ENCODE data around the gene DNAJC16.

The DNAJC16 gene

DNA sequence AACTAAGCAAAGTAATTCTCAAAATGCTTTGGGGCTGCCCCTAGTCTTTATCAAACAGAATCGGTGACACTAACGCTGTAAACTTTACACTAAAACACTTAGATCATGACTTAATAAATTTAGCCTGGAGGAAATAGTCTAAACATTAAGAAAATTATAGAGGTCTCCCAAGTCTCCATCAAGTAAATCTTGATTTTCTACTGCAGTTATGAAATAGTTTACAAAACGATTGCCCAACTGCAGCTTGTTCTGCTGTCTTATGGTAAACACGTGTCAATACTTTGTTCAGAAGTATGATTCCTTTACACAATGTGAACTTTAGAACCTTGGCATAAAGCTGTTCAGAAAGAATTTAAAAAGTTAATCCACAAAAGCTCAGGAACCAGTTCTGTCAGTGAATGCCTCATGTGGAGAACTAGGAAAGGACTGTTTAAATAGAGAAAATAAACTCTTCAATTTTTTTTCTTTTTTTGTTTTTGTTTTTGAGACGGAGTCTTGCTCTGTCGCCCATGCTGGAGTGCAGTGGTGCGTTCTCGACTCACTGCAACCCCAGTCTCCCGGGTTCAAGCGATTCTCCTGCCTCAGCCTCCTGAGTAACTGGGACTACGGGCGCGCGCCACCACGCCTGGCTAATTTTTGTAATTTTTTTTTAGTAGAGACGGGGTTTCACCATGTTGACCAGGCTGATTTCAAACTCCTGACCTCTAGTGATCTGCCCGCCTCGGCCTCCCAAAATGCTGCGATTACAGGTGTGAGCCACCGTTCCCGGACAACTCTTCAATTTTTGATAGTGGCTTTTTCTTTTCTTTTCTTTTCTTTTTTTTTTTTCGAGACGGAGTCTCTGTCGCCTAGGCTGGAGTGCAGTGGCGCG, 92.2 kb downstream of the DNAJC16 start:
- DNase-seq (ENCODE audit: low spot score) = no peak
- no peak for FAIRE-seq

DNA sequence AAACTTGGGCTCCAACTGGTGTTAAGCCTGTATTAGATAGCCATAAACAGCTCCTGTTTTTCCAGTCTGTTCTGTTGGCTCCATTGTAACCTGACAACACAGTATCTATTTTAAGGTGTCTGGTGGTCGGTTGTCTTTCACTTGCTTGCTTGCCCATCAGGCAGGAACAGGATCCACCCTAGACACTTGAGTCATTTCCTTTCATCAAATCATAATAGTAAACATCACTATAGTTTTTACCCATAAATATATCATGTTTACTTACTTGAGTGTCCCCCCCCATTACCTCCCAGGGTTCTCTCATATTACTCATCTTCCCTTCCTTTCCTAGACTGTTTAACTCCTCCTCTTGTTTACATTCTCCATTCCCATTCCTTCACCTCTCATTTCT, 93.5 kb downstream of the DNAJC16 start:
- FAIRE-seq = no peak
- DNase-seq (ENCODE audit: low spot score) = no peak

- FAIRE-seq (no peak), DNase-seq (ENCODE audit: low spot score) (no peak)
Measured at GRCh38 chr1:15620902-15621682, 94.4 kb downstream of the DNAJC16 start.

GRCh38 chr1:15621975-15622374, 95.3 kb downstream of the DNAJC16 start:
- no peak for DNase-seq (ENCODE audit: low spot score)
- no peak for FAIRE-seq

DNA sequence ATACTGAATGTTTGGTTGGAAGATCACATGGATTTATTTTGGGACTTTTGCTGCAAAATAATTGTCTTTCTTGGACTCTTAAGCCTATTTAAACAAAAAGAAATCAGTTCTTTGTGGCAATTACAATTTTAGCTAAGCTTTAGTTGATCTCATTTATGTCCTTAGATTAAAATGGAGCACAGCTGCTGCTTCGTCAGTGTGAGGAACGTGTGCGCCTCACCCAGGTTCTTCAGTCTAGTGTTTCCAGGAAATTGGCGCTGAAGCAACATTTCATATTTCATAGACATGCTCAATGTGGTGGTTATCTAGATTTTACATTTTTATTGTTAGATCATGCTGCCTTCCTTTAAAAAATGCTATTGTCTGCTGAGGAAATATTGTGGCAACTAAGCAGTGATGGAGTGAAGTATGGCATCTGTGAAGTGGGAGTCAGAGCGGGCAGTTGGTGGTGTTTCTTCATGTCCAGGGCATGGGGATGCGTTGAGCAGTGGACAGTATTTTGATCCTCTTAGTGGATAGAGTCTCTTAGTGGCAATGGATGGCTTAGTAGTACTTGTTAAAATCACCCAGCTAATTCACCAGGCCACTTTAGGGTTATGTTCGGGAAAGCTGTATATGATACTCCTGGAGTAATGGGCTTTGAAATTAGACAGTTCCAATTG, 96.2 kb downstream of the DNAJC16 start:
- FAIRE-seq = no peak
- no peak for DNase-seq (ENCODE audit: low spot score)

DNA sequence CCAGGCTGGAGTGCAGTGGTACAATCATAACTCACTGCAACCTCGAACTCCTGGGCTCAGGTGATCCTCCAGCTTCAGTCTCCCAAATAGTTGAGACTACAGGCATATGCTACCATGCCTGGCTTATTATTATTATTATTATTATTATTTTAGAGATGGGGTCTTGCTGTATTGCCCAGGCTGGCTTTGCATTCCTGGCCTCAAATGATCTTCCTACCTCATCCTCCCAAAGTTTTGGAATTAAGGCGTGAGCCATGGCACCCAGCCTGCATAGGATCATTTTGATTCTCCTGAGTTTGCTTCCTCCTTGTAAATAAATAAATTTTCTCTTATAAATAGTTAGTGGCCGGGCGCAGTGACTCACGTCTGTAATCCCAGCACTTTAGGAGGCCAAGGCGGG, 96.8 kb downstream of the DNAJC16 start:
- DNase-seq (ENCODE audit: low spot score) (no peak), FAIRE-seq (no peak)

DNA sequence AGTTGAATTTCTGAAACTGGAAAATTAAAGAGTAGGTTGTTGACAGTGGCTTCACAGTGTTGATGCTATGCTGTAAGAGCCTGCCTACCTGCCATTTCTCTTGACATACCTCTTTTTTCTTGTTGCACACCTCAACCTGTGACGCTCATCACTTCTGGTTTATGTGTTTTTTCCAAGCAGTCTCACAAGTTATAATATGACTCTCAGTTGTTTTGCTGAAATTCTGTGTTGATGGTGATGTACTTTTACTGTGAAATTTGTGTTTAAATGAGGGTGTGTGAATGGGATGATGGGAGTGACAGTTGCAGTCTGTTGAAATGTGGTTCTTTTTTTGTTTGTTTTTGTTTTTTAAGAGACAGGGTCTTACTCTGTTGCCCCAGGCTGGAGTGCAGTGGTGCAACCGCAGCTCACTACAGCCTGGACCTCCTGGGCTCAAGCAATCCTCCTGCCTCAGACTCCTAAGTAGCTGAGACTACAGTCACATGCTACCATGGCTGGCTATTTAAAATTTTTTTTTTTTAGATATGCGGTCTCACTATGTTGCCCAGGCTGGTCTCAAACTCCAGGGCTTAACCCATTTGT, 97.6 kb downstream of the DNAJC16 start:
- FAIRE-seq = no peak
- DNase-seq (ENCODE audit: low spot score) = no peak

- DNase-seq (ENCODE audit: low spot score) (no peak), FAIRE-seq (no peak)
Measured at GRCh38 chr1:15625056-15625917, 98.6 kb downstream of the DNAJC16 start.
